Activated B cell treated with CpG ODN at 0.5 μM for 24 hours (primary cell): ENCODE measurements around the gene ZCWPW1. TPM values are rescaled to one million over a fixed set of nuclear protein-coding genes. Genes with fewer than 3 reads are reported as not detected.

Experiments
- ATAC-seq: fragments of 200-7000 bp; cut with Tn5 transposase; one replicate; pipeline ENCODE4 v1.10.0; 2021; ENCODE audit warnings: low read depth, mild to moderate bottlenecking, moderate library complexity
- CTCF ChIA-PET: fragments of 350-600 bp; sonication (Branson Sonifier 250); formaldehyde crosslinking; loops from one replicate; lab custom pipeline; 2021; ENCODE audit warnings: antibody characterized with exemption; lab: Charles Lee
- POLR2A ChIA-PET: fragments of 350-600 bp; sonication (Branson Sonifier 250); formaldehyde crosslinking; loops from one replicate; lab custom pipeline; 2021; ENCODE audit warnings: antibody characterized with exemption; lab: Charles Lee
- DNase-seq: peaks from one replicate; pipeline ENCODE4 v3.0.0; 2022
- H3K27ac Mint-ChIP-seq: one replicate; pipeline ENCODE4 v1.8.0; 2020; ENCODE audit warnings: mixed read lengths
- H3K27me3 Mint-ChIP-seq: one replicate; pipeline ENCODE4 v1.8.0; 2021; ENCODE audit warnings: mixed read lengths
- H3K36me3 Mint-ChIP-seq: one replicate; pipeline ENCODE4 v1.8.0; 2021; ENCODE audit warnings: low read depth, mixed read lengths
- H3K4me1 Mint-ChIP-seq: one replicate; pipeline ENCODE4 v1.8.0; 2021; ENCODE audit warnings: mixed read lengths
- H3K4me3 Mint-ChIP-seq: one replicate; pipeline ENCODE4 v1.8.0; 2020; ENCODE audit warnings: mild to moderate bottlenecking, mixed read lengths
- H3K9me3 Mint-ChIP-seq: one replicate; pipeline ENCODE4 v1.8.0; 2020; ENCODE audit warnings: mixed read lengths
- intact Hi-C: fragments of 100-400 bp; cut with micrococcal nuclease; formaldehyde crosslinking; loops from one replicate; pipeline ENCODE4 v1.15.1; 2024
- total RNA-seq: library from RNA; stranded (reverse); gene quantifications from 2 replicates; pipeline ENCODE4 v1.2.3, GENCODE V29; 2022
- TF ChIP-seq, protein P1 (sequence below): fragments of 200-600 bp; IDR thresholded peaks from one replicate; pipeline ENCODE4 v1.8.0; 2022; ENCODE audit warnings: antibody characterized with exemption, mild to moderate bottlenecking

ZCWPW1 gene
- total RNA-seq, 1 donor from 2014 or later: 10.8 TPM

DNA sequence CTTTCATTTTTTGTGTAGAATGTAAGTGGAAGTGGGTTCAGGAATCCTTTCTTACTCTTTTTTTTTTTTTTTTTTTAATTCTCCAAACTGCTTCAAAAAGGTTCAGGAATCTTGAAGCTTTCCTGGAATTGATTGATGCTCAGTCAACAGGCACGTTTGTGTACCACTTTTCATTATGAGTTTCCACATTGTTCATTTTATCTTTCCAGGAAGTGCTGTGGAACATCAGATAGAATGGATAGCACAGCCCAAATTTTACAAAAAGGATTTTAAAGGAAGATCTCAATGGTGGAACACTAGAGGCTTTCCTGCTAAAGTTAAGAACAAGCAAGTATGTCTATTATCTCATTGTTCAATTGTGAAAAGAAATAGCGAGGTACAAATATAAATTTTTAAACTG lies 9.7 kb upstream of the ZCWPW1 start:
- Mint-ChIP-seq H3K9me3 (no peaks in the 10 kb centered on the region), H3K36me3 (peaks cover 25% of the 10 kb centered on the region), H3K27me3 (no peaks in the 10 kb centered on the region), H3K27ac (no peak overlapping the region), H3K4me1 (peaks cover 30% of the 10 kb centered on the region), H3K4me3 (no peak overlapping the region)
- ChIA-PET POLR2A (interaction anchor here (0.5 to 3.8 kb wide), 7 partner anchors 9 to 437 kb away, joined by 3 to 48 read pairs (median 4); partner anchors contain the start of genes MEPCE, MOSPD3, SRRT and ZCWPW1), CTCF (no interaction called here)
- intact Hi-C loops: loop anchor here (10.0 kb wide), 1 partner anchor 817 kb away; no protein-coding TSS in a partner anchor
- TF ChIP-seq, protein P1, sequence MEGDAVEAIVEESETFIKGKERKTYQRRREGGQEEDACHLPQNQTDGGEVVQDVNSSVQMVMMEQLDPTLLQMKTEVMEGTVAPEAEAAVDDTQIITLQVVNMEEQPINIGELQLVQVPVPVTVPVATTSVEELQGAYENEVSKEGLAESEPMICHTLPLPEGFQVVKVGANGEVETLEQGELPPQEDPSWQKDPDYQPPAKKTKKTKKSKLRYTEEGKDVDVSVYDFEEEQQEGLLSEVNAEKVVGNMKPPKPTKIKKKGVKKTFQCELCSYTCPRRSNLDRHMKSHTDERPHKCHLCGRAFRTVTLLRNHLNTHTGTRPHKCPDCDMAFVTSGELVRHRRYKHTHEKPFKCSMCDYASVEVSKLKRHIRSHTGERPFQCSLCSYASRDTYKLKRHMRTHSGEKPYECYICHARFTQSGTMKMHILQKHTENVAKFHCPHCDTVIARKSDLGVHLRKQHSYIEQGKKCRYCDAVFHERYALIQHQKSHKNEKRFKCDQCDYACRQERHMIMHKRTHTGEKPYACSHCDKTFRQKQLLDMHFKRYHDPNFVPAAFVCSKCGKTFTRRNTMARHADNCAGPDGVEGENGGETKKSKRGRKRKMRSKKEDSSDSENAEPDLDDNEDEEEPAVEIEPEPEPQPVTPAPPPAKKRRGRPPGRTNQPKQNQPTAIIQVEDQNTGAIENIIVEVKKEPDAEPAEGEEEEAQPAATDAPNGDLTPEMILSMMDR: no peak
- DNase-seq: no peak
- no peak for ATAC-seq

DNA sequence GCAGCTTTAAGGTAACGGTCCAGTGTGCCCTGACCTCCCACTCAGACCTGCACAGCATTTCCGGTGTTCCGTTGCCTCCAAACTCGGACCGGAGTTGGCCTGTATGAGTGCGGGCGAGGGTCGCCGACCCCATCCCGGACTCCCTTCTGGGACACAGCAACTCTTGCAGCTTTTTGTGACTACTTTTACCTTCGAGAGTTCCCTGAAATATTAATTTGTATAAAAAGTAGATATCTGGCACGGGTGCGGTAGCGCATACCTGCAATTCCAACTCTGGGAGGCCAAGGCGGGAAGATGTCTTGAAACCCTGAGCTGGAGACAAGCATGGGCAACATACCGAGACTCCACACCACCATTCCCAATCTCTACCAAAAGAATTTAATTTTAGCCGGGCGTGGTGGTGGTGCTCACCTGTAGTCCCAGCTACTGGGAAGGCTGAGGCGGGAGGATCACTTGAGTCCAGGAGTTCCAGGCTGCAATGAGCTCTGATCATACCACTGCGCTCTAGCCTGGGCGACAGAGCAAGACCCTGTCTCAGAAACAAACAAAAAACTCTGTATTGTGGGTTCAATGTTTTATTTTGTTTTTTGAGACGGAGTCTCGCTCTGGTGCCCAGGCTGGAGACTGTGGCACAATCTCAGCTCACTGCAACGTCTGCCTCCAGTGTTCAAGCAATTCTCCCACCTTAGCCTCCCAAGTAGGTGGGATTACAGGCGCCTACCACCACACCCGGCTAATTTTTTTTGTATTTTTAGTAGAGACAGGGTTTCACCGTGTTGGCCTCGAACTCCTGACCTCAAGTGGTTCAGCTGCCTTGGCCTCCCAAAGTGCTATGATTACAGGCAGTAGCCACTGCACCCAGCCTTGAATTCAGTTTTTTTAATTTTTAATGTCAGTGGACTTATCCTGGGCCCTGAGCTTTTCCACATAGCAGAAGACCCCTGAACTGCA lies 8.9 kb upstream of the ZCWPW1 start:
- Mint-ChIP-seq H3K4me1 (peaks cover 37% of the 10 kb centered on the region), H3K27ac (no peak overlapping the region), H3K4me3 (peak overlapping the region; percentile 91), H3K27me3 (no peaks in the 10 kb centered on the region), H3K36me3 (peaks cover 32% of the 10 kb centered on the region), H3K9me3 (no peaks in the 10 kb centered on the region)
- ATAC-seq (no peak), DNase-seq (no peak)
- intact Hi-C loops: loop anchor here (2.0 to 10.0 kb wide), 2 partner anchors 41 to 817 kb away; partner anchors contain the start of gene TSC22D4
- TF ChIP-seq, protein P1: no peak
- ChIA-PET CTCF (interaction anchor here (1.0 kb wide), 1 partner anchor 9 kb away, joined by 5 read pairs; the partner anchor contains the start of gene ZCWPW1), POLR2A (interaction anchor here (0.5 to 3.8 kb wide), 28 partner anchors 8 to 355 kb away, joined by 3 to 48 read pairs (median 4); partner anchors contain the start of genes AGFG2, FBXO24, LRCH4 and MBLAC1)

DNA sequence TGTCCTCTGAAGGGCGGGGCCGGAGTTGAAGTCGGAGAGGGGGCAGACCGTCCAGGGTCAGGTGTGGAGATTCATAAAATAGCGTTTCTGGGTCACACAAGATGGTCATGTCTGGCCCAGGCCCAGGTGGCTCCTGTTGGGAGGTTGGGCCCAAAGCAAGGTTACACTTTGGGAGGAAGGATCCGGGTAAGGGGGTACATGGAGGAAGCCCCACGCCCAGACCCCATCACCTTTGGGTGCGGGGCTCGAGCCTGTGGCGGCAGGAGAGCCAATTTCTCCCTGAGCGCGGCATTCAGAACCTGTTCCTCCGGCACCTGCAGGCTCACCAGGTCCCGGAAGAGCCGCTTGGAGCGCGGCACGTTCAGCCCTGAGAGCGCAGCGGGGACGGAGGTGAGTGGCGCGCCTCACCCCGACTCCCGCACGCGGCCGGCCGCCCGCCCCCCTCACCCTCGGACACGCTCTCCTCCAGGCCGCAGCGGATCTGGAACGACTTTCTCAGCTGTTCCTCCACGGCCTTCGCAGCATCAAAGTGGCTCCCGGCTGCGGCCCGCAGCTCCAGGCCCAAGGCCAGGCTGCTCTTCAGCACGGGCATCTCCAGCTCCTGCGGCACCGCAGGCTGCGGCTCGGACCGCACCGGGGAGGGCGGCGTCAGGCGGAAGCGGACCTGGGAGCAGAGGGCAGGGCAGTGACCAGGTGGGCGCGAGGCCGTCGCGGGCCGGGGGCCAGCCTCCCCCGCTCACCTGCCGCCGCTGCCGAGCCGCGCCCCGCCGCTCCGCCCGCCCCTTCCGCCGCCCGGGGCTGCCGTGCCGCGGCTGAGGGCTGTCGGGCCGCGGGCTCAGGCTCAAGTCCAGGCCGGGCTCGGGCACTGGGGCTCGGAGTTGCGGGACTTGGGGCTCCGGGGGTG lies 7.2 kb upstream of the ZCWPW1 start:
- H3K27ac Mint-ChIP-seq: peak overlapping the region; percentile 86
- no peaks in the 10 kb centered on the region for H3K9me3 Mint-ChIP-seq
- peak overlapping the region; percentile 91 for H3K4me3 Mint-ChIP-seq
- DNase-seq (peak; percentile 48), ATAC-seq (peak; percentile 23)
- intact Hi-C loops: loop anchor here (1.0 to 10.0 kb wide), 6 partner anchors 7 to 819 kb away; partner anchors contain the start of genes TSC22D4 and ZCWPW1
- H3K4me1 Mint-ChIP-seq: peaks cover 54% of the 10 kb centered on the region
- no peaks in the 10 kb centered on the region for H3K27me3 Mint-ChIP-seq
- POLR2A ChIA-PET: interaction anchor here (0.5 to 3.8 kb wide), 21 partner anchors 7 to 358 kb away, joined by 3 to 48 read pairs (median 5); partner anchors contain the start of genes AGFG2, FBXO24, LRCH4 and MBLAC1
- TF ChIP-seq, protein P1: no peak
- CTCF ChIA-PET: interaction anchor here (1.8 kb wide), 1 partner anchor 303 kb away, joined by 4 read pairs; no protein-coding TSS in a partner anchor
- peaks cover 44% of the 10 kb centered on the region for H3K36me3 Mint-ChIP-seq

DNA sequence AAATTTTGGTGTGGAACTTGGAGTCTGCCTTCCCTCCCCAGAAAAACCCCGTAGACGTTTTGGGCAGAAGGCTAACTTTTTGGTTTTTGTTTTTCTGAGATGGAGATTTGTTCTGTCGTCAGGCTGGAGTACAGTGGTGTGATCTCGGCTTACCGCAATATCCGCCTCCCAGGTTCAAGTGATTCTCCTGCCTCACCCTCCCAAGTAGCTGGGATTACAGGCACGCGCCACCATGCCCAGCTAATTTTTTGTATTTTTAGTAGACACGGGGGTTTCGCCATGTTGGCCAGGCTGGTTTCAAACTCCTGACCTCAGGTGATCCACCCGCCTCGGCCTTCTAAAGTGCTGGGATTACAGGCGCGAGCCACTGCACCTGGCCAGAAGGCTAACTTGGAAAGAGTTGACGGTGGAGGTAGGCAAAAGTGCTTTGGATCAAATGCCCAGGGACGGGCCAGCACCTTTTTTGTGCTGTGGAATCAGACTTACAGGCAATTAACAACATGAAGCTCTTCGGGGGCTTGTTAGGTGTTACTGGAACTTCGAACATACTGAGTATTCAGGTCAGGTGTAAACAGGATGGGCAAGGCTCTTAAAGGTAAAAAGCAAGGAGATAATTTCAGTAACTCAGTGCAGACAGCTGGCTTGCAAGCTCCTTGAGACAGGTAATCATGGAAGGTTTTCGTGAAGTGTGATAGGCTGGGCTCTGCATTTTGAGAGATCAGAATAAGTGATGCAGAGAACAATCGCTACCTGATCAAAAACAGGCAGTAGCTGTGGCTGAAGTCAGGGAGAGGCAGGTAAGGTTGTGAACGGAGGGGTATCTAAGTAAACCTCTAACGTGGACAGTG lies 6.0 kb upstream of the ZCWPW1 start:
- Mint-ChIP-seq H3K4me3 (peak overlapping the region; percentile 83), H3K9me3 (no peaks in the 10 kb centered on the region), H3K27me3 (no peaks in the 10 kb centered on the region), H3K4me1 (peaks cover 57% of the 10 kb centered on the region), H3K36me3 (peaks cover 51% of the 10 kb centered on the region), H3K27ac (peak overlapping the region; percentile 86)
- CTCF ChIA-PET: interaction anchor here (1.8 kb wide), 1 partner anchor 302 kb away, joined by 4 read pairs; no protein-coding TSS in a partner anchor
- intact Hi-C loops: loop anchor here (10.0 kb wide), 1 partner anchor 820 kb away; no protein-coding TSS in a partner anchor
- TF ChIP-seq, protein P1: no peak
- POLR2A ChIA-PET: interaction anchor here (0.7 to 2.7 kb wide), 4 partner anchors 10 to 352 kb away, joined by 3 to 12 read pairs (median 4); no protein-coding TSS in a partner anchor
- DNase-seq: no peak
- no peak for ATAC-seq
